HL-60 (cell line): ENCODE measurements around the gene STYX.

Experiments used
- DNase-seq, 2 experiments: peaks; one replicate each; pipeline ENCODE4 v3.0.0-alpha.2; 2010 to 2020; ENCODE audit warnings: low read depth in 1 of 2, low spot score in 1 of 2
- H3K27ac ChIP-seq: fragments of 250-450 bp; sonication (Bioruptor Pico); replicated peaks from 2 replicates; pipeline ENCODE4 v1.5.1; 2020; ENCODE audit warnings: mild to moderate bottlenecking, moderate library complexity
- H3K27me3 ChIP-seq: fragments of 250-450 bp; sonication (Bioruptor Pico); 2 replicates; pipeline ENCODE4 v1.5.1; 2021; ENCODE audit warnings: mild to moderate bottlenecking, moderate library complexity; ENCODE audit not compliant: insufficient read depth, poor library complexity, severe bottlenecking
- H3K4me3 ChIP-seq: replicated peaks from 2 replicates; pipeline ENCODE4 v1.5.1; 2011; ENCODE audit warnings: mild to moderate bottlenecking, control low read depth, low read length; ENCODE audit not compliant: insufficient read depth
- GABPA ChIP-seq: IDR thresholded peaks from 2 replicates; pipeline ENCODE4 v1.6.1; 2012; ENCODE audit warnings: low read depth
- POLR2AphosphoS5 ChIP-seq: IDR thresholded peaks from 2 replicates; pipeline ENCODE4 v1.6.1; 2012; ENCODE audit warnings: low read depth
- SPI1 ChIP-seq: IDR thresholded peaks from 2 replicates; pipeline ENCODE4 v1.6.1; 2012; ENCODE audit warnings: low read depth, mild to moderate bottlenecking, borderline replicate concordance
- TF ChIP-seq, protein P1 (sequence below): IDR thresholded peaks from 2 replicates; pipeline ENCODE4 v1.6.1; 2012; ENCODE audit warnings: low read depth; ENCODE audit not compliant: insufficient replicate concordance
- TF ChIP-seq, protein P2 (sequence below): IDR thresholded peaks from one replicate; pipeline ENCODE4 v1.5.1; 2011; ENCODE audit warnings: low read length, control low read depth, inconsistent platforms; ENCODE audit not compliant: insufficient read depth

Gene STYX

DNA sequence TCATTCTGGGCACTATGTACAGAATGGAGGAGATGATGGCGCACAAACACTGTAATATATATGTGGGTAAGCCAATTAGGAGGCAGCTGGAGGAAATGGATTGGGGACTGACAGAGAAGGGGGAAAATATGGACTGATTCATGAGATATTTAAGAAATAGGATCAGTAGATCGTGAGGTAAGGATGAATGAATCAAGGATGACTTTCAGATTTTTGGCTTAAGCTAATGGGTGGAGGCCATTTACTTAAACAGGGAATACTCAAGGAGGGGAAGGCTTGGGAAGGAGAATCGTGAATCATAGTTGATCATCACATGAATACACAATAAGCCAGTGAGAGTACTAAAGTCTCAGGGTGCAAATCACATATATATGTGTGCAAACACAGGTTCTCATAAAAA, 72.6 kb downstream of the STYX start:
- no peaks in the 10 kb centered on the region for H3K27me3 ChIP-seq
- TF ChIP-seq GABPA, result no peak
- TF ChIP-seq POLR2AphosphoS5, result no peak
- TF ChIP-seq, protein P1, sequence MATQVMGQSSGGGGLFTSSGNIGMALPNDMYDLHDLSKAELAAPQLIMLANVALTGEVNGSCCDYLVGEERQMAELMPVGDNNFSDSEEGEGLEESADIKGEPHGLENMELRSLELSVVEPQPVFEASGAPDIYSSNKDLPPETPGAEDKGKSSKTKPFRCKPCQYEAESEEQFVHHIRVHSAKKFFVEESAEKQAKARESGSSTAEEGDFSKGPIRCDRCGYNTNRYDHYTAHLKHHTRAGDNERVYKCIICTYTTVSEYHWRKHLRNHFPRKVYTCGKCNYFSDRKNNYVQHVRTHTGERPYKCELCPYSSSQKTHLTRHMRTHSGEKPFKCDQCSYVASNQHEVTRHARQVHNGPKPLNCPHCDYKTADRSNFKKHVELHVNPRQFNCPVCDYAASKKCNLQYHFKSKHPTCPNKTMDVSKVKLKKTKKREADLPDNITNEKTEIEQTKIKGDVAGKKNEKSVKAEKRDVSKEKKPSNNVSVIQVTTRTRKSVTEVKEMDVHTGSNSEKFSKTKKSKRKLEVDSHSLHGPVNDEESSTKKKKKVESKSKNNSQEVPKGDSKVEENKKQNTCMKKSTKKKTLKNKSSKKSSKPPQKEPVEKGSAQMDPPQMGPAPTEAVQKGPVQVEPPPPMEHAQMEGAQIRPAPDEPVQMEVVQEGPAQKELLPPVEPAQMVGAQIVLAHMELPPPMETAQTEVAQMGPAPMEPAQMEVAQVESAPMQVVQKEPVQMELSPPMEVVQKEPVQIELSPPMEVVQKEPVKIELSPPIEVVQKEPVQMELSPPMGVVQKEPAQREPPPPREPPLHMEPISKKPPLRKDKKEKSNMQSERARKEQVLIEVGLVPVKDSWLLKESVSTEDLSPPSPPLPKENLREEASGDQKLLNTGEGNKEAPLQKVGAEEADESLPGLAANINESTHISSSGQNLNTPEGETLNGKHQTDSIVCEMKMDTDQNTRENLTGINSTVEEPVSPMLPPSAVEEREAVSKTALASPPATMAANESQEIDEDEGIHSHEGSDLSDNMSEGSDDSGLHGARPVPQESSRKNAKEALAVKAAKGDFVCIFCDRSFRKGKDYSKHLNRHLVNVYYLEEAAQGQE, result no peak
- TF ChIP-seq, protein P2, sequence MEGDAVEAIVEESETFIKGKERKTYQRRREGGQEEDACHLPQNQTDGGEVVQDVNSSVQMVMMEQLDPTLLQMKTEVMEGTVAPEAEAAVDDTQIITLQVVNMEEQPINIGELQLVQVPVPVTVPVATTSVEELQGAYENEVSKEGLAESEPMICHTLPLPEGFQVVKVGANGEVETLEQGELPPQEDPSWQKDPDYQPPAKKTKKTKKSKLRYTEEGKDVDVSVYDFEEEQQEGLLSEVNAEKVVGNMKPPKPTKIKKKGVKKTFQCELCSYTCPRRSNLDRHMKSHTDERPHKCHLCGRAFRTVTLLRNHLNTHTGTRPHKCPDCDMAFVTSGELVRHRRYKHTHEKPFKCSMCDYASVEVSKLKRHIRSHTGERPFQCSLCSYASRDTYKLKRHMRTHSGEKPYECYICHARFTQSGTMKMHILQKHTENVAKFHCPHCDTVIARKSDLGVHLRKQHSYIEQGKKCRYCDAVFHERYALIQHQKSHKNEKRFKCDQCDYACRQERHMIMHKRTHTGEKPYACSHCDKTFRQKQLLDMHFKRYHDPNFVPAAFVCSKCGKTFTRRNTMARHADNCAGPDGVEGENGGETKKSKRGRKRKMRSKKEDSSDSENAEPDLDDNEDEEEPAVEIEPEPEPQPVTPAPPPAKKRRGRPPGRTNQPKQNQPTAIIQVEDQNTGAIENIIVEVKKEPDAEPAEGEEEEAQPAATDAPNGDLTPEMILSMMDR, result no peak
- no peak for TF ChIP-seq SPI1
- no peak for DNase-seq
- H3K27ac ChIP-seq, result no peak overlapping the region
- H3K4me3 ChIP-seq, result no peak overlapping the region

DNA sequence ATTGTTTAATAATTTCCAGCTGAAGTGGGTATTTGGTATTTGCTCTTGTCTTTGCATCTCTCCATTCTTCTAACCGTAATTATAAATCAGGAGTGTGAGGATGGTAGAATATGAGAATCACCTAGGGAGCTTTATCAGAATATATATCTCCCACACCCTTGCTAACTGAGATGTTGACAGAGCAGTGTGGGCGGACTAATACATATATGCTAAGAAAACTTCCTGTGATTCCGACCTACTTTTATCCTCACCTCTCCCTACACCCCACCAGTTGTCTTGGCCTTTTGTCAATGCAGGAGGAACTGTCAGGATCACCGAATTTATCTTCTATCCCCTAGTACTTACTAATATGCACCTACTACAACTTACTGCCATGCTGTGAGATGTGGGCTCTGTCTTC, 76.1 kb downstream of the STYX start:
- Histone ChIP-seq H3K27ac (no peak overlapping the region), H3K4me3 (no peak overlapping the region), H3K27me3 (no peaks in the 10 kb centered on the region)
- no peak for DNase-seq
- TF ChIP-seq GABPA (no peak), POLR2AphosphoS5 (no peak), SPI1 (no peak)
- TF ChIP-seq, protein P1, result no peak
- TF ChIP-seq, protein P2, result no peak

DNA sequence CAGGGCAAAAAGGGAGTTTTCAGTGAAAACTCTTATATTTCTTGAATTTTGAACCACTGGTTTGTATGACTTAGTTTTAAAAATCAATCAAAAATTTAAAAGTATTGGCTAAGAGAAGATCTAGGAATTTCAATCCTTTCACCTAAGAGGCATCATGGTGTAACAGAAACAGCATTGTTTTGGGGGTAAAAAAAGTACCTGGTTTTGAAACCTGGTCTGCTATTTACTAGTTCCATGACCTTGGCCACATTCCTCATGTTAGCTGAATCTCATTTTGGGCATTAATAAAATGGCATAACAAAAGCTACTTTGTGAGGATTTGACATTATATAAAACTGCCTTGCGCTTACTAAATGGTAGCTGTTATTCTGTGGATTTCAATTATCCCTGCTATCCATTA, 78.1 kb downstream of the STYX start:
- TF ChIP-seq, protein P1, result no peak
- H3K27me3 ChIP-seq, result no peaks in the 10 kb centered on the region
- DNase-seq, result no peak
- no peak overlapping the region for H3K27ac ChIP-seq
- no peak overlapping the region for H3K4me3 ChIP-seq

DNA sequence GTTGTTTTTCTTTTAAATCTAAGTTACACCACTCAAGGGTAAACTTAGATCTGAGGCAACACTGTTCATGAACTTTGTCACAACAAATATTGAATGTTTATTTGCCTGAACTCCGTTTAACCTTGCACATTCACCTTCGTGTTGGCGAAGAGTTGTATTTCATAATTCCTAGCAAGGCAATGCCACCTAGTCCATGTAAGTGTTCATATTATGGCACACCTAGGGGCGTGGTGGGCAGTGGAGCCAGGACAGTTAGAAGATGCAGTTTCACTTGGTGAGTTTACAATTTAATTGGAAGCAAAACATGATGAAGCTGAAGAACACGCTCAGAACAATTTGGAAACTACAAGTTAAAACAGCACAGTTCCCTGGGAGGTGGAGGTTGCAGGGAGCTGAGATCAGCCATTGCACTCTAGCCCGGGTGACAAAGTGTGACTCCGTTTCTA, 91.9 kb downstream of the STYX start:
- Histone ChIP-seq H3K4me3 (no peak overlapping the region), H3K27ac (no peak overlapping the region), H3K27me3 (peaks cover 9% of the 10 kb centered on the region)
- TF ChIP-seq, protein P1, result no peak
- TF ChIP-seq SPI1, result no peak
- TF ChIP-seq, protein P2, result no peak
- no peak for TF ChIP-seq POLR2AphosphoS5
- no peak for TF ChIP-seq GABPA
- DNase-seq, result no peak
